BE2C (cell line): Measurements from ENCODE around the gene SSBP3.

Source experiments
- DNase-seq: peaks from one replicate; pipeline ENCODE4 v3.0.0-alpha.2; 2020
- H3K27me3 ChIP-seq: fragments of 250-450 bp; sonication (Bioruptor Pico); 2 replicates; pipeline ENCODE4 v1.5.1; 2020; ENCODE audit warnings: mild to moderate bottlenecking
- H3K36me3 ChIP-seq: fragments of 250-450 bp; sonication (Bioruptor Pico); 2 replicates; pipeline ENCODE4 v1.5.1; 2020; ENCODE audit warnings: mild to moderate bottlenecking
- H3K4me1 ChIP-seq: fragments of 250-450 bp; sonication (Bioruptor Pico); 2 replicates; pipeline ENCODE4 v1.5.1; 2020
- H3K4me3 ChIP-seq: 2 replicates; pipeline ENCODE4 v1.5.1; 2011; ENCODE audit warnings: low read depth, low read length
- H3K9me3 ChIP-seq: fragments of 250-450 bp; sonication (Bioruptor Pico); 2 replicates; pipeline ENCODE4 v1.5.1; 2020
- TF ChIP-seq, protein P1 (sequence below): IDR thresholded peaks from 2 replicates; pipeline ENCODE4 v1.5.1; 2012; ENCODE audit warnings: mild to moderate bottlenecking, low read depth, low read length

The SSBP3 gene

DNA sequence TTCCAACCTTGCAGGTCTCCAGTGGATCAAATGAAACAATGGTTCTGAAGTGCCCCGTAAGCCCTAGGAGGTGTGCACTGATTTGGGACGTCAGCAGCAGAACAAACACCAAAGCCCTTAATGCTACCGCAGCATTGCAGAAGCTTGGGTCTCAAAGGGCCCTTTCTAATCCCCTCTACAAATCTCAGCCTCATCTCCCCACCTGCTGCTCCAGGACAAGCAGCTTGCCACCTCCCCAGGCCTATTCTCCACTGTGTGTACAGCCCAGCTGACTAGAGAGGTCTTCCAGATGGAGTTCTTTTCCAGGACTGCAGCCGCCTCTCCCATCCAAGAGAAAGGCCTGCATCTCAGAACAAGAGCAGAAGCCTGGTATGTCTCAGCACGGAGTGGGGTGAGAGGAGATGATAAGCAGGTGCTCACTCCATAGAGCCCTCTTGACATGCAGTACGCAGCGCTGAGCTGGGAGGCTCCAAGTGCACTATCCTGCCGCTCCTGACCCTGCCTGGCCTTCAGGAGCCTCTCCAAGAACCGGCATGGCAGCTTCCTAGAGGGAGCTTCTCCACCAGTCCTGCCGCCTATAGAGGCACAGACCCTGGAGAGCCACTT is 160.0 kb downstream of the SSBP3 start:
- Histone ChIP-seq H3K36me3 (no peaks in the 10 kb centered on the region; the same call in 1 of the 2 replicates), H3K9me3 (no peaks in the 10 kb centered on the region), H3K4me1 (no peaks in the 10 kb centered on the region), H3K27me3 (no peaks in the 10 kb centered on the region), H3K4me3 (no peak overlapping the region)
- TF ChIP-seq, protein P1, sequence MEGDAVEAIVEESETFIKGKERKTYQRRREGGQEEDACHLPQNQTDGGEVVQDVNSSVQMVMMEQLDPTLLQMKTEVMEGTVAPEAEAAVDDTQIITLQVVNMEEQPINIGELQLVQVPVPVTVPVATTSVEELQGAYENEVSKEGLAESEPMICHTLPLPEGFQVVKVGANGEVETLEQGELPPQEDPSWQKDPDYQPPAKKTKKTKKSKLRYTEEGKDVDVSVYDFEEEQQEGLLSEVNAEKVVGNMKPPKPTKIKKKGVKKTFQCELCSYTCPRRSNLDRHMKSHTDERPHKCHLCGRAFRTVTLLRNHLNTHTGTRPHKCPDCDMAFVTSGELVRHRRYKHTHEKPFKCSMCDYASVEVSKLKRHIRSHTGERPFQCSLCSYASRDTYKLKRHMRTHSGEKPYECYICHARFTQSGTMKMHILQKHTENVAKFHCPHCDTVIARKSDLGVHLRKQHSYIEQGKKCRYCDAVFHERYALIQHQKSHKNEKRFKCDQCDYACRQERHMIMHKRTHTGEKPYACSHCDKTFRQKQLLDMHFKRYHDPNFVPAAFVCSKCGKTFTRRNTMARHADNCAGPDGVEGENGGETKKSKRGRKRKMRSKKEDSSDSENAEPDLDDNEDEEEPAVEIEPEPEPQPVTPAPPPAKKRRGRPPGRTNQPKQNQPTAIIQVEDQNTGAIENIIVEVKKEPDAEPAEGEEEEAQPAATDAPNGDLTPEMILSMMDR = no peak
- DNase-seq = no peak

DNA sequence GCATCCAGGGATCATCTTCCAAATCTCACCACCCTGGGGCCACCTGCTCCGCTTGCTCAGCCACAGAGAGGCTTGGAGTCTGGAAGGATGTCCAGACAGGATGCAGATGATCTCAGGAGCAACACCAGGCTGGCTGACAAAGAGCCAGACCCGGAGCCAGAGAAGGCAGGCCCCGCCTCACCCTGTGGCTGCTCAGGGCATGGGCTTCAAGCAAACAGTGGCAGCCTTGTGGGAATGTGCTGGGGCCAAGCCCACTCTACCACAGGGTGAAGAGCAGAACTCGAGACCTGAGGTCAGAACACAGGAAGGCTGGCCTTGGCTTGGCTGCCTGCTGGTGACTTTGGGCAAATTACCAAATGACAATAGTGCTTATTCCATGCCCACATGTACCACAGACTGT is 160.7 kb downstream of the SSBP3 start:
- no peak for DNase-seq
- Histone ChIP-seq H3K9me3 (no peaks in the 10 kb centered on the region), H3K27me3 (no peaks in the 10 kb centered on the region), H3K4me3 (no peak overlapping the region), H3K36me3 (no peaks in the 10 kb centered on the region; the same call in 1 of the 2 replicates), H3K4me1 (no peaks in the 10 kb centered on the region)
- TF ChIP-seq, protein P1 = no peak

DNA sequence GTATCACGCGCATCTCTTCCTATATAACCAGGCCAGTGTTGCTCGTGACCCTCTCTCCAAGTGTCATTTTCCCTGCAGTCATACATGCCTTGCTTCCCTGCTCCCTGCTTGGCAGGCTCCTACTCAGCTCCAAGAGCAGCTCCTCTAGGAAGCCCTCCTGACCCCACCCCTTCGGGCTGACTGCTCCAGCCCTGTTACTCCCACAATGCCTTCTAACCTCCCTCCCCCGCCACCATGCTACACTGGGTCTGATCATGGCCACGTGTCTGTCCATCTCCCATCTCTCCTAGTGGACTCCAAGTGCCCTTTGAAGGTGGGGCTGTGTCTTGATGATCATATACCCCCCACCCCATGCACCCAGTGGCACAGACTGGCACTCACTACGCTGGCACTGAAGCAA is 161.5 kb downstream of the SSBP3 start:
- no peaks in the 10 kb centered on the region; the same call in 1 of the 2 replicates for H3K36me3 ChIP-seq
- no peaks in the 10 kb centered on the region for H3K27me3 ChIP-seq
- no peaks in the 10 kb centered on the region for H3K9me3 ChIP-seq
- H3K4me1 ChIP-seq = no peaks in the 10 kb centered on the region
- DNase-seq = no peak
- no peak overlapping the region for H3K4me3 ChIP-seq
- TF ChIP-seq, protein P1 = no peak

DNA sequence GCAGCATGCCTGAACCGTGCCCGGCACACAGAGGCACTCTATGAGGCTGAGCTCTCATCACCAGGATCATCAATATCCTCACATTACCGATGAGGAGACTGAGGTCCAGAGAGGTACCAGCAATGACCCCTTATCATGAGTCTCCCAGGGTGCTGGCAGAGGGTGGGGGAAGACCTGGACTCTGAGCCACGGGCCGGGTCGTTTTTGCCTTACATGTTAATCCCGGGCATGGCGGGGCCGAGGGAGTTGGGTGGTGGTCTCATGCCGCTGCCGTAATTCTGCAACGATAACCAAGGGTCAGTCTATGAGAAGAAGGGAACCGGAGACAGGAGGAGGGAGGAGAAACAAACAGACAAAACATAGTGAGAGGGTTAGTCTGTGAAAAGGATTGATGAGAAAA is 163.2 kb downstream of the SSBP3 start:
- Histone ChIP-seq H3K9me3 (no peaks in the 10 kb centered on the region), H3K4me1 (no peaks in the 10 kb centered on the region), H3K4me3 (no peak overlapping the region), H3K36me3 (peaks cover 4% of the 10 kb centered on the region), H3K27me3 (no peaks in the 10 kb centered on the region)
- DNase-seq = no peak
- TF ChIP-seq, protein P1 = no peak

DNA sequence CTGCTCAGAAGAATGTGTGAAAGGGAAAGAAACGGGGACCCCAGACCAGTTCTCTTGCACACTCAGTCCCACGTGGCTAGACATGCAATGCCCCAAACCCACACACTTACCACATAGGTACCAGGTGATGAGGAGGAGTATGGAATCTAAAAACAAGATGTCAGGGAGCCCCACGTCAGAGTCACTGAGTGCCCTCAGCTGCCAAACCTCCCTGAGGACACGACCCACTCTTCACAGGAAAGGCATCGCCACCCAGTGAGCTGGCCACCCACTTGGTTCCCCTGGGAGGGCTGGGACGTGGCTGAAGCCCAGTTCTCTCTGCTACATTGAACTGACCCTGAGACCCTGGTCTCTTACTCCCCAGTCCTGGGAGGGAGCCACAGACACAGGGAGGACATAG is 164.8 kb downstream of the SSBP3 start:
- TF ChIP-seq, protein P1 = no peak
- H3K4me1 ChIP-seq = no peaks in the 10 kb centered on the region
- DNase-seq = no peak
- no peaks in the 10 kb centered on the region for H3K27me3 ChIP-seq
- H3K4me3 ChIP-seq = no peak overlapping the region
- peaks cover 4% of the 10 kb centered on the region for H3K36me3 ChIP-seq
- H3K9me3 ChIP-seq = no peaks in the 10 kb centered on the region

DNA sequence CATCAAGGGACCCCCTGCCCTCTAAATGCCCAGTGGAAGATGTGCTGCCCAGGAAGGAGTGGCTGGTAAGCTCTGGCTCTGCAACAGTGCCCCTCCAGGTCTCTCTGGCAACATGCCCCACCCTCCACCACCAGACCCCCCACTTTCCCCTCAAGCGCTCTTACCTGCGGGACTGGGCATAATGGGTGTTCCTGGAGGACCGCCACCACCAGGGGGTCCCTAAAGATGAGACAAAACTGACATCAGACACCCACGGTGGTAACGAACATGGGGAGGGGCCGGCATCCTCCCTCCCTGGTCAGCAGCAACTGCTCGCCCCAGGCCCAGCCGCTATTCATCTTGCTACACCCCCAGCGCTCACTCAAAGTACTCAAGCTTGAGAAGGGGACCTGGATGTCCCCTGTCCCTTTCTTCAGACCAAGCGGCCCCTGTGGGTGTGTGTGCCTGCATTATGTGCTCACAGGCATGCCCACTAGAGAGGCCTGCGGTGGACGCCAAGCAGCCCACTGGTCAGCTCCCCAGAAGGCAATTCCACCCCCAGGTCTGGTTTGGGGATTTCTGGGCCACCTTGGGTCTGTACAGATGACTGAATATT is 165.4 kb downstream of the SSBP3 start:
- TF ChIP-seq, protein P1 = no peak
- Histone ChIP-seq H3K4me1 (no peaks in the 10 kb centered on the region), H3K36me3 (peaks cover 4% of the 10 kb centered on the region), H3K9me3 (no peaks in the 10 kb centered on the region), H3K27me3 (no peaks in the 10 kb centered on the region), H3K4me3 (no peak overlapping the region)
- no peak for DNase-seq
